NT2/D1 (cell line): Measurements from ENCODE around the gene SPINK4.

ENCODE experiments used
- DNase-seq: peaks from one replicate; pipeline ENCODE4 v3.0.0-alpha.2; 2011; ENCODE audit warnings: low read depth, low spot score
- H3K27me3 ChIP-seq: 2 replicates; pipeline ENCODE4 v1.6.0; 2011; ENCODE audit warnings: mild to moderate bottlenecking; ENCODE audit not compliant: insufficient read length, insufficient read depth
- H3K36me3 ChIP-seq: 2 replicates; pipeline ENCODE4 v1.6.1; 2011; ENCODE audit warnings: mild to moderate bottlenecking, low read length, mixed read lengths; ENCODE audit not compliant: insufficient read depth, insufficient read length
- H3K4me1 ChIP-seq: 2 replicates; pipeline ENCODE4 v1.5.1; 2011; ENCODE audit not compliant: insufficient read depth, insufficient read length
- H3K4me3 ChIP-seq: 2 replicates; pipeline ENCODE4 v1.5.1; 2011; ENCODE audit warnings: low read depth; ENCODE audit not compliant: insufficient read length
- H3K9ac ChIP-seq: 2 replicates; pipeline ENCODE4 v1.6.0; 2011; ENCODE audit warnings: low read depth; ENCODE audit not compliant: insufficient read length
- H3K9me3 ChIP-seq: 2 replicates; pipeline ENCODE4 v1.5.1; 2011; ENCODE audit warnings: mild to moderate bottlenecking, low read length; ENCODE audit not compliant: insufficient read depth
- SUZ12 ChIP-seq: IDR thresholded peaks from 2 replicates; pipeline ENCODE4 v1.6.1; 2011; ENCODE audit not compliant: insufficient read length, insufficient read depth; ENCODE audit errors: extremely low read depth
- YY1 ChIP-seq: IDR thresholded peaks from 2 replicates; pipeline ENCODE4 v1.6.1; 2011; ENCODE audit not compliant: insufficient read length, insufficient read depth
- ZNF274 ChIP-seq: IDR thresholded peaks from 2 replicates; pipeline ENCODE4 v1.6.1; 2011; ENCODE audit warnings: mild to moderate bottlenecking, low read depth, low read length

SPINK4 gene

DNA sequence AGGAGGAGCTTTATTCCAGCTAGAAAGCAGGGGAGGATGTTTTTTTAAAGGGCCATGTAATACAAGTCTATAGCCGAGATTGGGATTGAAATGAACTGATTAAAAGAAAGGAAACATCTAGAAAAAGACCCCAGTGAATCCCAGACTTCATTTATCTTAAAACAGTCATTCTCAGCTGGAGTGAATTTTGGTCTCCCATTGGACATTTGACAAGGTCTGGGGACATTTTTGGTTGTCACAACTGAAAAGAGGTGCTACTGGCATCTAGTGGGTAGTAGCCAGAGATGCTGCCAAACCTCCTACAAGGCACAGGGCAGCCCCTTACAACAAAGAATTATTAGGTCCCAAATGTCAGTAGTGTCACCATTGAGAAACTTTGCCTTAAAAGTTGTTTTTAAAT, 16.3 kb upstream of the SPINK4 start:
- H3K9me3 ChIP-seq, result no peaks in the 10 kb centered on the region
- DNase-seq, result no peak
- TF ChIP-seq SUZ12 (no peak), ZNF274 (no peak), YY1 (no peak)
- H3K4me3 ChIP-seq, result no peak overlapping the region
- H3K36me3 ChIP-seq, result no peaks in the 10 kb centered on the region
- no peaks in the 10 kb centered on the region for H3K27me3 ChIP-seq
- H3K4me1 ChIP-seq, result peaks cover 12% of the 10 kb centered on the region
- H3K9ac ChIP-seq, result no peak overlapping the region

DNA sequence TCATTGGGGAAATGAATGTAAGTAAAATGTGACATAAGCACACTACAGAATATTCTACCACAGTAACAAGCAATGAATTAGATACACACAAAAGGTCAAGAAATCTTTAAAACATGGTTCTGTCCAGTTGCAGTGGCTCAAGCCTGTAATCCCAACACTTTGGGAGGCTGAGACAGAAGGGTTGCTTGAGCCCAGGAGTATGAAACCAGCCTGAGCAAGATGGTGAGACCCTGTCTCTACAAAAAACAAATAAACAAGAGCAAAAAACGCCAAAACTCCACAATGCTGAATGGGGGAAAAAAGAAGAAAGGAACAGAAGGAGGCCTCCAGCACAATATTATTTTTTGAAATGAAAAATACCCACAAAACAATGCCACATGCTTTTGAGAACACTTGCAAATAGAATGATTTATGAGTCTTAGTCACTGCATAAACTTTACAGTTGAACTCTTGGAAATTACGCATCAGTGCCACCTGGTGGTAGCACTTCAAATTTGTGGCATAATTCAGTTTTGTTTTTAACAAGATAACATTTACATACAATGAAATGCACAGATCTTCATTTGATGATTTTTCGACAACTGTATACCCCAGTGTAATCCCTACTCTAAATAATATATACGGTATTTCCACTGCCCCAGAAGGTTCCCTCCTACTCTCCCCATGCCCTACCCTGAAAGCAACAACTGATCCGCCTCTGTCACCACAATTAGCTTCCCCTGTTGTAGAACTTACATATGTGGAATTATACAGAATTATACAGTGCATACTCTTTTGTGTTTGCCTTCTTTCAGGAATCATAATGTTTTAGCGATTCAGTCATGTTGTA, 14.4 kb upstream of the SPINK4 start:
- no peak overlapping the region for H3K9ac ChIP-seq
- DNase-seq, result peak; percentile 36
- H3K27me3 ChIP-seq, result no peaks in the 10 kb centered on the region
- H3K4me1 ChIP-seq, result peaks cover 12% of the 10 kb centered on the region
- TF ChIP-seq SUZ12, result no peak
- TF ChIP-seq YY1, result no peak
- H3K4me3 ChIP-seq, result no peak overlapping the region
- no peaks in the 10 kb centered on the region for H3K36me3 ChIP-seq
- H3K9me3 ChIP-seq, result no peaks in the 10 kb centered on the region

DNA sequence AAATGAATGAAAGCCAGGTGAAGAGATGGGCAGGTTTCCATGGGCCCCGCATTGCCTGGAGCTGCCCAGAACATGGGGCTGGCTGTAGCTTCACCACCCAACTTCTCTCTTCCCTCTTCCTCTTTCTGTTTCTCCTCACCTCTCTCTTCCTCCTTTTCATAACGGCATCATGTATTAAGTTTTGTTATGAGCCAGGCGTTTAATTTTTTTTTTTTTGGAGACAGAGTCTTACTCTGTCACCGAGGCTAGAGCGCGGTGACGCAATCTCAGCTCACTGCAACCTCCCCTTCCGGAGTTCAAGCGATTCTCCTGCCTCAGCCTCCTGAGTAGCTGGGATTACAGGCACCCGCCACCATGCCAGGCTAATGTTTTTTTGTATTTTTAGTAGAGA, 13.0 kb upstream of the SPINK4 start:
- no peak for TF ChIP-seq SUZ12
- TF ChIP-seq ZNF274, result no peak
- no peak for TF ChIP-seq YY1
- Histone ChIP-seq H3K9ac (no peak overlapping the region), H3K4me1 (peaks cover 9% of the 10 kb centered on the region), H3K4me3 (no peak overlapping the region), H3K9me3 (no peaks in the 10 kb centered on the region), H3K27me3 (no peaks in the 10 kb centered on the region), H3K36me3 (no peaks in the 10 kb centered on the region)
- DNase-seq, result no peak

DNA sequence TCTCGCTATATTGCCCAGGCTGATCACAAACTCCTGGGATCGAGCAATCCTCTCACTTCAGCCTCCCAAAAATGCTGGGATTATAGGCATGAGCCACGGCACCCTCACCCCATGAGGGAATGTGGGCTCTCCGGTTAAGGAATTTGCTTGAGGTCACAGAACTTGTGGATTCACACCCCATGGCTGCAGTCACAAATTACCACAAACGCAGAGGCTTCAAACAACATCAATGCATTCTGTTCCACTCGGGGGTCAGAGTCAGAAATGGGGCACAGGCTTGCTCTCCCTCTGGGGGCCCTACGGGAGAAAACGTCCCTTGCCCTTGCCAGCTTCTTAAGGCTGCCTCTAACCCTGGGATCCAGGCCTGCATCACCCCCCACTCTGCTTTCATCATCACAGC, 12.2 kb upstream of the SPINK4 start:
- Histone ChIP-seq H3K9ac (no peak overlapping the region), H3K27me3 (no peaks in the 10 kb centered on the region), H3K4me1 (peaks cover 8% of the 10 kb centered on the region), H3K36me3 (no peaks in the 10 kb centered on the region), H3K4me3 (no peak overlapping the region), H3K9me3 (no peaks in the 10 kb centered on the region)
- DNase-seq, result no peak
- no peak for TF ChIP-seq ZNF274

DNA sequence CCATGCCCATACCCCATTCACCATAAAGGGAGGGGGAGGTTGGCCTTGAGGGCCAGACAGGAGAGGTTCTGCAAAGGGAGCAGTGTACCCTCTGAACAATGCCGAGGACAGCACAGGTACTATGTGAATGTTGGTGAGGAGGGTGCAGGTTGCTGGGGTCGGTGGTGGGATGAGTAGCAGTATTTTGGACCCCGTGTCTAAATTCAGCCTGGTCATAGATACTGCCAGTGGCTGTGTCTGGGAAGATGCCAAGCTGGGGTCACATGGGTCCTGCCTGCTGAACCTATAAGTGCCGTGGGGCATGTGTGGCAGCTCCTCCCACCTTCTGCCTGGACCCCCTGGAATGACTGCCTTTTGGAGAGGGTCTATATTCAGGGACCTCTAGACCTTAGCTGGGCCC, 11.4 kb upstream of the SPINK4 start:
- no peak for DNase-seq
- no peaks in the 10 kb centered on the region for H3K9me3 ChIP-seq
- TF ChIP-seq ZNF274 (no peak), SUZ12 (no peak)
- no peak overlapping the region for H3K4me3 ChIP-seq
- no peak overlapping the region for H3K9ac ChIP-seq
- H3K36me3 ChIP-seq, result no peaks in the 10 kb centered on the region
- no peaks in the 10 kb centered on the region for H3K27me3 ChIP-seq
- H3K4me1 ChIP-seq, result peaks cover 8% of the 10 kb centered on the region

DNA sequence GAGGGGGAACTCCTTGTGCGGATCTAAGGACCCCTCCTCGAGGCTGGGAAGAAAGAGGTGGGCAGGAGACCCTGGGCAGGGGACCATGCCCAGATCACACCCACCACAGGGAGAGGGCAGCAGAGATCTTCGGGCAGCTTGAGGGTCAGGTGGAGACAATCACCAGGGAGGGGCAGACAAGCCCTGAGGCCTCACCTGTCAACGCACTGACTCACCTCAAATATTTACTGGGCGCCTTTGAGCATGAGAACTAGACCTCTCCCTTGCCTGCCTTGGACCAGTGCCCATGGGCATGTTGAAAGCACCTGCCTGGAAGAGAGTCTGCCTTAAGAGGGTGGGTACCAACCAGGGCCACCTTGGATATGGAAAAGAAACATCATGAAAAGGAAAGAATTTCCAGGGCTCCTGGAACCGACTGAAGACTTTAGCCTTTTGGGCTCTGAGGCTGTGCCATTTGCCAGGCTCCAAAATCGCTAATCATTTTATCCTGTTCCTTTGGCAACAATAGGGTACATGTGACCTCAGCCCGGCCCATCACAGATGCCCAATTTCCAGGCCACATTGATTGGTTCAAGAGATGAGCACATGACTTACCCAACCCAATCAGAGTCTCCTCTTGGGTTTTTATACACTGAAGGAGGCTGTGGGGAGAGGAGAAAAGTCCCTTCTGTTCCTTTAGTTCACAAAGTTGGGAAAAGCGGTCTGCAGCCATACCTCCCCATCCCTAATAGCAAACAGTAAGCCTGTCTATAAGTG, 10.4 kb upstream of the SPINK4 start:
- H3K4me3 ChIP-seq, result no peak overlapping the region
- peaks cover 1% of the 10 kb centered on the region for H3K27me3 ChIP-seq
- peaks cover 8% of the 10 kb centered on the region for H3K4me1 ChIP-seq
- no peaks in the 10 kb centered on the region for H3K9me3 ChIP-seq
- no peak overlapping the region for H3K9ac ChIP-seq
- H3K36me3 ChIP-seq, result no peaks in the 10 kb centered on the region
- no peak for TF ChIP-seq YY1
- TF ChIP-seq ZNF274, result no peak
- TF ChIP-seq SUZ12, result no peak
- no peak for DNase-seq

DNA sequence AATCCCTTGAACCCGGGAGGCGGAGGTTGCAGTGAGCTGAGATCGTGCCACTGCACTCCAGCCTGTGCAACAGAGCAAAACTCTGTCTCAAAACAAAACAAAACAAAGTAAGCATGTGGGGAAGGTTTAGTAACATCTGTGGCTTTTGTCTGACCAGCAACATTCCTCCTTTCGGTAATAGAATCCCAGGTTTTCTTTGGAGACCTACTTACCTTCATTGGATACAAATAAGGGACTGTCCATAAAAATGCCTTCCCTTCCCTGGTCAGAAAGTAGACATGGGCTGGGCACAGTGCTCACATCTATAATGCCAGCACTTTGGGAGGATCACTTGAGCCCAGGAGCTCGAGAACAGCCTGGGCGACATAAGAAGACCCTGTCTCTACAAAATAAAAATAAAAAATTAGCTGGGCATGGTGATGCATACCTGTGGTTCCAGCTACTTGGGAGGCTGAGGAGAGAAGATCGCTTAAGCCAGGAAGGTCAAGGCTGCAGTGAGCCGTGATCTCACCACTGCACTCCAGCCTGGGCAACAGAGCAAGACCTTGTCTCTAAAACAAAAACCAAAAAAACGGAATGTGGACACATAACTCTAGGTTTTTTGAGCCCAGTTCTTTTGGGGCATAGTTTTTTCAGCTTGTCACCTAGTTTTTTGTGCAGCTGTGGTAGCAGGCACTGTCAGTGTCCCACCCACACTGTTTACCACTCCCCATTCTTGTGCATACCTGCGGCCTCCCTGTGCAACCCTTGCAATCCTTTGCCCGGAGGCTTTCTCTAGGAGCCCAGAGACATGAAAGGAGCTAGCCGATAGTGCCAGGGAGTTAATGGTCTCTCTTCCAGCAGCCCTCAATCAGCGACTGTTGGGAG, 9.0 kb upstream of the SPINK4 start:
- Histone ChIP-seq H3K9me3 (no peaks in the 10 kb centered on the region), H3K9ac (no peak overlapping the region), H3K4me3 (no peak overlapping the region), H3K36me3 (no peaks in the 10 kb centered on the region), H3K27me3 (peaks cover 1% of the 10 kb centered on the region), H3K4me1 (peaks cover 8% of the 10 kb centered on the region)
- no peak for TF ChIP-seq ZNF274
- no peak for TF ChIP-seq SUZ12
- TF ChIP-seq YY1, result no peak
- DNase-seq, result no peak
